Motor neuron (in vitro differentiated cells): ENCODE results near the gene TADA2A. TPM values are rescaled to one million over a fixed set of nuclear protein-coding genes. Genes with fewer than 3 reads are reported as not detected.
"Not testable (repeated sequence)": the region's sequence is repeated elsewhere in the genome, so short reads cannot be mapped to it uniquely, and the experiment has no call there.

ENCODE experiments used
- ATAC-seq, 8 experiments: fragments of 200-7000 bp; cut with Tn5 transposase; replicated peaks in 6 of 8; 2 replicates each; pipeline ENCODE4 v1.8.0; 2021; ENCODE audit warnings: mild to moderate bottlenecking in 8 of 8, moderate library complexity in 8 of 8
- H3K27ac ChIP-seq, 2 donors: fragments of 250-450 bp; sonication (Bioruptor Pico); 2 replicates each; pipeline ENCODE4 v1.9.0; 2021; ENCODE audit warnings: antibody characterized with exemption in 2 of 2, mild to moderate bottlenecking in 2 of 2, moderate library complexity in 1 of 2
- H3K4me1 ChIP-seq, 2 donors: fragments of 250-450 bp; sonication (Bioruptor Pico); replicated peaks in 1 of 2; 2 replicates each; pipeline ENCODE4 v1.6.1; 2021; ENCODE audit warnings: antibody characterized with exemption in 2 of 2, mild to moderate bottlenecking in 2 of 2, moderate library complexity in 1 of 2
- H3K4me3 ChIP-seq, 5 donors: fragments of 250-450 bp; sonication (Bioruptor Pico); 2 replicates each; pipeline ENCODE4 v1.9.0; 2021; ENCODE audit warnings: antibody characterized with exemption in 5 of 5, mild to moderate bottlenecking in 5 of 5, moderate library complexity in 4 of 5
- WGBS, 10 experiments: fragments of 450-650 bp; shearing (Covaris generic); methylation state at CpG; one replicate each; pipeline ENCODE4 v1.0.0; 2022; 5-methylcytosine and 5-hydroxymethylcytosine counted together
- in situ Hi-C, 9 experiments: fragments of 400-800 bp; cut with MboI; loops; one replicate each; pipeline ENCODE4 v1.15.0; 2021; ENCODE audit warnings: low sequenced_read_pairs in 9 of 9, low pct_unique_long_range_greater_than_20kb in 2 of 9; ENCODE audit not compliant: unreplicated experiment in 9 of 9
- total RNA-seq, 8 experiments: library from RNA; unstranded; fragments of 300-600 nt; gene quantifications; 2 replicates each; pipeline versions ENCODE4 v1.2.3 to v1.2.4, GENCODE V29; 2022

The TADA2A gene
- total RNA-seq, 8 experiments from 2014 or later: 10.7 to 29.7 (median 15.9) TPM

- ATAC-seq: no peak
- Histone ChIP-seq H3K4me1 (no peaks in the 10 kb centered on the region), H3K4me3 (no peak overlapping the region), H3K27ac (no peak overlapping the region)
- in situ Hi-C loops: loop anchor here in 1 of 9 experiments (25.0 kb wide), 1 partner anchor 102 kb away; the partner anchor contains the start of gene SYNRG
- WGBS, 10 experiments: 83 to 100% (median 100%) methylated on average over 1 to 9 of the region's 17 CpGs; no CpG with 5 or more reads in 1 of the 10 experiments
These were observed 103.4 kb downstream of the TADA2A start for GRCh38 chr17:37510056-37510455.

- not testable (repeated sequence) for H3K4me3 ChIP-seq, H3K27ac ChIP-seq, ATAC-seq
- in situ Hi-C loops: loop anchor here in 1 of 9 experiments (25.0 kb wide), 1 partner anchor 101 kb away; the partner anchor contains the start of gene SYNRG
- 100% methylated on average over 1 of the region's 1 CpG; no CpG with 5 or more reads in 7 of the 10 experiments for WGBS, 10 experiments
- peaks cover 12 to 16% of the 10 kb centered on the region in 2 donors for H3K4me1 ChIP-seq
These were observed 105.0 kb downstream of the TADA2A start for GRCh38 chr17:37511642-37512041.

- H3K27ac ChIP-seq: no peak overlapping the region
- in situ Hi-C loops: loop anchor here in 1 of 9 experiments (25.0 kb wide), 1 partner anchor 100 kb away; the partner anchor contains the start of gene SYNRG
- 76 to 97% (median 87%) methylated on average over 6 to 17 of the region's 24 CpGs; no CpG with 5 or more reads in 4 of the 10 experiments for WGBS, 10 experiments
- ATAC-seq: peak in 1 of 8 experiments; percentile 30
- no peak overlapping the region for H3K4me3 ChIP-seq
- peaks cover 12 to 17% of the 10 kb centered on the region in 2 donors for H3K4me1 ChIP-seq
These were observed 105.9 kb downstream of the TADA2A start for GRCh38 chr17:37512442-37513068.

- H3K4me1 ChIP-seq: peaks cover 12 to 17% of the 10 kb centered on the region in 2 donors
- WGBS, 10 experiments: 80 to 100% (median 100%) methylated on average over 1 to 6 of the region's 10 CpGs; no CpG with 5 or more reads in 3 of the 10 experiments
- in situ Hi-C loops: loop anchor here in 1 of 9 experiments (25.0 kb wide), 1 partner anchor 99 kb away; the partner anchor contains the start of gene SYNRG
- no peak overlapping the region for H3K4me3 ChIP-seq
- H3K27ac ChIP-seq: no peak overlapping the region
- no peak for ATAC-seq
These were observed 107.0 kb downstream of the TADA2A start for GRCh38 chr17:37513711-37514110.

GRCh38 chr17:37516127-37516571 lies 109.5 kb downstream of the TADA2A start:
- WGBS, 10 experiments: 16 to 85% (median 40%) methylated on average over 1 to 6 of the region's 6 CpGs; no CpG with 5 or more reads in 1 of the 10 experiments
- H3K27ac ChIP-seq: no peak overlapping the region
- peak in 7 of 8 experiments; percentile 59 to 96 (median 84) for ATAC-seq
- H3K4me1 ChIP-seq: peaks cover 12 to 17% of the 10 kb centered on the region in 2 donors
- no peak overlapping the region for H3K4me3 ChIP-seq
- in situ Hi-C loops: loop anchor here in 1 of 9 experiments (25.0 kb wide), 1 partner anchor 96 kb away; the partner anchor contains the start of gene SYNRG

- ATAC-seq: no peak
- Histone ChIP-seq H3K27ac (no peak overlapping the region), H3K4me3 (no peak overlapping the region), H3K4me1 (peaks cover 12 to 17% of the 10 kb centered on the region in 2 donors)
- in situ Hi-C loops: loop anchor here in 1 of 9 experiments (25.0 kb wide), 1 partner anchor 94 kb away; the partner anchor contains the start of gene SYNRG
- 93 to 100% (median 100%) methylated on average over 1 to 4 of the region's 4 CpGs; no CpG with 5 or more reads in 3 of the 10 experiments for WGBS, 10 experiments
These were observed 111.2 kb downstream of the TADA2A start for GRCh38 chr17:37517881-37518280.

- Histone ChIP-seq H3K27ac (no peak overlapping the region), H3K4me3 (no peak overlapping the region), H3K4me1 (peaks cover 12 to 17% of the 10 kb centered on the region in 2 donors)
- in situ Hi-C loops: loop anchor here in 1 of 9 experiments (25.0 kb wide), 1 partner anchor 93 kb away; the partner anchor contains the start of gene SYNRG
- 80 to 100% (median 96%) methylated on average over 1 to 7 of the region's 8 CpGs; no CpG with 5 or more reads in 4 of the 10 experiments for WGBS, 10 experiments
- ATAC-seq: no peak
These were observed 112.1 kb downstream of the TADA2A start for GRCh38 chr17:37518826-37519225.

- ATAC-seq: no peak
- H3K4me3 ChIP-seq: no peak overlapping the region
- peaks cover 12 to 17% of the 10 kb centered on the region in 2 donors for H3K4me1 ChIP-seq
- no peak overlapping the region for H3K27ac ChIP-seq
- WGBS, 10 experiments: 63 to 96% (median 79%) methylated on average over 4 to 5 of the region's 5 CpGs; no CpG with 5 or more reads in 1 of the 10 experiments
- in situ Hi-C loops: loop anchor here in 1 of 9 experiments (25.0 kb wide), 1 partner anchor 93 kb away; the partner anchor contains the start of gene SYNRG
These were observed 112.7 kb downstream of the TADA2A start for GRCh38 chr17:37519251-37519985.

- in situ Hi-C loops: loop anchor here in 1 of 9 experiments (25.0 kb wide), 1 partner anchor 92 kb away; the partner anchor contains the start of gene SYNRG
- no peak overlapping the region for H3K27ac ChIP-seq
- H3K4me1 ChIP-seq: peaks cover 12 to 16% of the 10 kb centered on the region in 2 donors
- WGBS, 10 experiments: 67 to 100% (median 90%) methylated on average over 1 to 6 of the region's 8 CpGs; no CpG with 5 or more reads in 2 of the 10 experiments
- H3K4me3 ChIP-seq: no peak overlapping the region
- ATAC-seq: no peak
These were observed 113.5 kb downstream of the TADA2A start for GRCh38 chr17:37520174-37520573.

- in situ Hi-C loops: loop anchor here in 1 of 9 experiments (25.0 kb wide), 1 partner anchor 90 kb away; the partner anchor contains the start of gene SYNRG
- WGBS, 10 experiments: 93 to 100% (median 100%) methylated on average over 1 to 3 of the region's 5 CpGs; no CpG with 5 or more reads in 4 of the 10 experiments
- Histone ChIP-seq H3K4me1 (no peaks in the 10 kb centered on the region), H3K4me3 (no peak overlapping the region), H3K27ac (no peak overlapping the region)
- no peak for ATAC-seq
These were observed 115.1 kb downstream of the TADA2A start for GRCh38 chr17:37521821-37522220.

- 60 to 100% (median 90%) methylated on average over 1 to 8 of the region's 8 CpGs; no CpG with 5 or more reads in 3 of the 10 experiments for WGBS, 10 experiments
- Histone ChIP-seq H3K4me3 (no peak overlapping the region), H3K27ac (no peak overlapping the region), H3K4me1 (no peaks in the 10 kb centered on the region)
- no peak for ATAC-seq
- in situ Hi-C loops: loop anchor here in 1 of 9 experiments (25.0 kb wide), 1 partner anchor 89 kb away; the partner anchor contains the start of gene SYNRG
These were observed 117.1 kb downstream of the TADA2A start for GRCh38 chr17:37523715-37524219.

- in situ Hi-C loops: no loop called here
- H3K4me1 ChIP-seq: no peaks in the 10 kb centered on the region
- no peak overlapping the region for H3K4me3 ChIP-seq
- peak in 7 of 8 experiments; percentile 37 to 93 (median 79) for ATAC-seq
- no peak overlapping the region for H3K27ac ChIP-seq
- 24 to 100% (median 65%) methylated on average over 1 to 5 of the region's 5 CpGs; no CpG with 5 or more reads in 1 of the 10 experiments for WGBS, 10 experiments
These were observed 120.7 kb downstream of the TADA2A start for GRCh38 chr17:37527249-37527851.
